Hepatocyte (in vitro differentiated cells): ENCODE data around the gene MGLL.

ENCODE experiments used
- CTCF ChIP-seq: fragments of 200-600 bp; sonication (generic); IDR thresholded peaks from 2 replicates; pipeline ENCODE4 v1.5.1; 2016; ENCODE audit warnings: antibody characterized with exemption, mild to moderate bottlenecking; ENCODE audit not compliant: poor library complexity
- EZH2 ChIP-seq: fragments of 200-600 bp; sonication (generic); IDR thresholded peaks from 2 replicates; pipeline ENCODE4 v1.6.1; 2016; ENCODE audit warnings: antibody characterized with exemption, mild to moderate bottlenecking, borderline replicate concordance
- EZH2phosphoT487 ChIP-seq: fragments of 200-600 bp; sonication (generic); IDR thresholded peaks from one replicate; pipeline ENCODE4 v1.6.1; 2018; ENCODE audit warnings: antibody characterized with exemption, mild to moderate bottlenecking, low read depth, moderate library complexity; ENCODE audit not compliant: unreplicated experiment, severe bottlenecking

GRCh38 chr3:127808197-127808596, 14.1 kb downstream of the MGLL start:
- no peak for TF ChIP-seq EZH2phosphoT487
- no peak for TF ChIP-seq CTCF
- no peak for TF ChIP-seq EZH2
